Liver (tissue), 9 donors: Measurements from ENCODE around the gene SYF2. TPM values are rescaled to one million over a fixed set of nuclear protein-coding genes. Genes with fewer than 3 reads are reported as not detected.
"Not testable (repeated sequence)": the region's sequence is repeated elsewhere in the genome, so short reads cannot be mapped to it uniquely, and the experiment has no call there.

Source experiments
- DNase-seq: peaks from one replicate; pipeline ENCODE4 v3.0.0-alpha.2; 2017; ENCODE audit warnings: low spot score
- H3K27ac ChIP-seq, 2 donors: one replicate each; pipeline ENCODE4 v1.7.0; 2013; ENCODE audit warnings: inconsistent platforms in 2 of 2, low read length in 2 of 2, control low read depth in 1 of 2, low read depth in 1 of 2, mild to moderate bottlenecking in 1 of 2
- H3K27me3 ChIP-seq, 4 donors: one replicate each; pipeline versions ENCODE4 v1.6.1 to v1.7.0; 2013; ENCODE audit warnings: low read length in 3 of 4, inconsistent platforms in 1 of 4, mild to moderate bottlenecking in 1 of 4, moderate library complexity in 1 of 4; ENCODE audit not compliant: control insufficient read depth in 4 of 4, insufficient read depth in 4 of 4
- H3K36me3 ChIP-seq, 4 donors: one replicate each; pipeline versions ENCODE4 v1.6.1 to v1.7.0; 2013; ENCODE audit warnings: low read length in 3 of 4, mild to moderate bottlenecking in 3 of 4, low read depth in 1 of 4, moderate library complexity in 1 of 4; ENCODE audit not compliant: control insufficient read depth in 4 of 4, insufficient read depth in 3 of 4
- H3K4me1 ChIP-seq, 4 donors: one replicate each; pipeline versions ENCODE4 v1.6.1 to v1.7.0; 2013; ENCODE audit warnings: low read length in 3 of 4, mild to moderate bottlenecking in 3 of 4, moderate library complexity in 1 of 4; ENCODE audit not compliant: control insufficient read depth in 4 of 4, insufficient read depth in 4 of 4
- H3K4me3 ChIP-seq, 3 donors: one replicate each; pipeline versions ENCODE4 v1.6.1 to v1.7.0; 2013; ENCODE audit warnings: low read length in 3 of 3, control low read depth in 1 of 3, low read depth in 1 of 3, mild to moderate bottlenecking in 1 of 3
- H3K9ac ChIP-seq, 2 donors: one replicate each; pipeline ENCODE4 v1.7.0; 2013; ENCODE audit warnings: low read length in 2 of 2, mild to moderate bottlenecking in 2 of 2, moderate library complexity in 2 of 2, control low read depth in 1 of 2, low read depth in 1 of 2
- H3K9me3 ChIP-seq, 4 donors: one replicate each; pipeline versions ENCODE4 v1.6.1 to v1.7.0; 2013; ENCODE audit warnings: low read length in 3 of 4; ENCODE audit not compliant: control insufficient read depth in 4 of 4
- EGR1 ChIP-seq, 2 donors: IDR thresholded peaks; 2 replicates each; pipeline ENCODE4 v1.6.1; 2016 to 2018; ENCODE audit warnings: antibody characterized with exemption in 2 of 2, low read depth in 2 of 2
- FOXA1 ChIP-seq: IDR thresholded peaks from 2 replicates; pipeline ENCODE4 v1.6.1; 2016; ENCODE audit warnings: antibody characterized with exemption
- FOXA2 ChIP-seq: IDR thresholded peaks from 2 replicates; pipeline ENCODE4 v1.6.1; 2016; ENCODE audit warnings: antibody characterized with exemption
- GABPA ChIP-seq, 2 donors: IDR thresholded peaks in 1 of 2; conservative IDR thresholded peaks in 1 of 2; 2 replicates each; pipeline ENCODE4 v1.6.1; 2016; ENCODE audit warnings: antibody characterized with exemption in 2 of 2, mild to moderate bottlenecking in 1 of 2, moderate library complexity in 1 of 2
- HNF4A ChIP-seq, 2 donors: conservative IDR thresholded peaks; 2 replicates each; pipeline ENCODE4 v1.6.1; 2016; ENCODE audit warnings: antibody characterized with exemption in 2 of 2, mild to moderate bottlenecking in 2 of 2
- HNF4G ChIP-seq: IDR thresholded peaks from 2 replicates; pipeline ENCODE4 v1.6.1; 2016; ENCODE audit warnings: antibody characterized with exemption
- JUND ChIP-seq, 2 donors: IDR thresholded peaks; 2 replicates each; pipeline ENCODE4 v1.6.1; 2016; ENCODE audit warnings: antibody characterized with exemption in 2 of 2
- NR2F2 ChIP-seq: IDR thresholded peaks from 2 replicates; pipeline ENCODE4 v1.6.1; 2016; ENCODE audit warnings: antibody characterized with exemption
- RAD21 ChIP-seq, 2 donors: IDR thresholded peaks; 2 replicates each; pipeline ENCODE4 v1.6.1; 2016; ENCODE audit warnings: antibody characterized with exemption in 2 of 2, mild to moderate bottlenecking in 2 of 2
- RXRA ChIP-seq, 2 donors: IDR thresholded peaks; 2 replicates each; pipeline ENCODE4 v1.6.1; 2017 to 2018; ENCODE audit warnings: antibody characterized with exemption in 2 of 2, mild to moderate bottlenecking in 1 of 2
- SP1 ChIP-seq: IDR thresholded peaks from 2 replicates; pipeline ENCODE4 v1.6.1; 2018; ENCODE audit warnings: antibody characterized with exemption, mild to moderate bottlenecking
- TAF1 ChIP-seq: conservative IDR thresholded peaks from 2 replicates; pipeline ENCODE4 v1.6.1; 2016; ENCODE audit warnings: antibody characterized with exemption, mild to moderate bottlenecking
- WGBS: extraction: QIAGEN DNeasy Blood & Tissue Kit; methylation state at CpG from one replicate; pipeline ENCODE4 v1.1.7; 2013; 5-methylcytosine and 5-hydroxymethylcytosine counted together
- polyA plus RNA-seq, 2 donors: library from polyadenylated mRNA; stranded (reverse) in 1 of 2; unstranded in 1 of 2; fragments of 200-250 nt in 1 of 2; fragments of >200 nt in 1 of 2; fragmentation: Nextera tagmentation in 1 of 2; extraction: Ambion mirVana in 1 of 2; gene quantifications; one replicate each; pipeline versions ENCODE4 v1.2.1 to v1.2.3, GENCODE V29; 2013 to 2015
- total RNA-seq, 2 donors: library from RNA; depleted of rRNA; stranded (reverse); fragments of >200 nt; gene quantifications; one replicate each; pipeline ENCODE4 v1.2.3, GENCODE V29; 2014
- TF ChIP-seq, protein P1 (sequence below): IDR thresholded peaks from 2 replicates; pipeline ENCODE4 v1.6.1; 2016; ENCODE audit warnings: antibody characterized with exemption
- TF ChIP-seq, protein P2 (sequence below): IDR thresholded peaks from 2 replicates; pipeline ENCODE4 v1.6.1; 2016; ENCODE audit warnings: antibody characterized with exemption
- TF ChIP-seq, protein P3 (sequence below): IDR thresholded peaks from 2 replicates; pipeline ENCODE4 v1.6.1; 2016; ENCODE audit warnings: antibody characterized with exemption
- TF ChIP-seq, protein P4 (sequence below): IDR thresholded peaks from 2 replicates; pipeline ENCODE4 v1.6.1; 2016; ENCODE audit warnings: antibody characterized with exemption, mild to moderate bottlenecking
- donor health status: healthy.
- donor health status: healthy.
- donor health status: healthy.
- donor health status: healthy.
- donor health status: healthy.

Gene SYF2
- total and polyA plus RNA-seq, 4 donors: 12.0 to 24.0 (median 15.2) TPM

DNA sequence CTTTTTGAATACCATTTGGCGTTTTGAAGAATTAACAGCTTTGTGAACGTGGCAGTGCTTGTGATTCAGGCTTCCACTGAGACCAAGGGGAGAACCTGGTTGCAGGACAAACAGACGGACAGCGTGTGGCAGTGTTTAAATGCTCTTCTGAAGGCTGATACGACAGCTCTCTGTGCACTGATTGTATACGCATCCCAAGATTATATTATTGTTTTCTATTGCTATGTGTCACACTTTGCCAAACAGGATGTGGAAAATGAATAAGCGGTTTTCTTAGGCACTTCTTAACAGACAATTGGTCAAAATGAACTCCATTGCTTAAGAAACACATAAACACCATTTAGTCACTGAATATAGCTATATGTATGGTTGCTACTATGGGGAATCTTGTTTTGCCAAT lies 27.5 kb upstream of the SYF2 start:
- H3K9me3 ChIP-seq, H3K36me3 ChIP-seq, H3K27ac ChIP-seq, H3K9ac ChIP-seq, H3K4me1 ChIP-seq, H3K27me3 ChIP-seq, DNase-seq, H3K4me3 ChIP-seq: not testable (repeated sequence)
- 68% methylated on average over 7 of the region's 7 CpGs for WGBS
- TF ChIP-seq RAD21 (IDR thresholded peaks at IDR 0.05): peak; percentile 9 to 20

DNA sequence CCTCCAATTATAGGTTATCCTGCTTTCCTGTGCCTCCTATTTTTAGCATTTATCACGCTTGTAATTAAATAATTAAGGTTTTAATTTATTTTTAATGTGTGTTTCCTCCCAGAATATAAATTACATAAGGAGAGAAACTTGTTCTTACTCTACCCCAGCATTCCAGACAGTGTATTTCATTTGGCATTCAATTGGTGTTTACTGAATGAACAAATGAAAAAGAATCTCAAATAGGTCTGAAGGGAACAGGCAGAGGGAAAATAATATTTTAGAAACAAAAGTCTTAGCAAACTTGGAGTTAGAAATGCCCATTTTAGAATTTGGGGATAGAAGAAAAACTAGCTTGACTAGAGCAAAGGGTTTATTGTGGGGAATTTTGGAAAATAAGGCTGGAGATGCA lies 24.9 kb upstream of the SYF2 start:
- 95% methylated on average over 1 of the region's 1 CpG for WGBS
- Histone ChIP-seq H3K9me3 (no peaks in the 10 kb centered on the region), H3K4me3 (no peak overlapping the region), H3K36me3 (no peaks in the 10 kb centered on the region), H3K9ac (no peak overlapping the region), H3K4me1 (no peaks in the 10 kb centered on the region), H3K27ac (no peak overlapping the region), H3K27me3 (no peaks in the 10 kb centered on the region)
- no peak for DNase-seq
- TF ChIP-seq, protein P1, sequence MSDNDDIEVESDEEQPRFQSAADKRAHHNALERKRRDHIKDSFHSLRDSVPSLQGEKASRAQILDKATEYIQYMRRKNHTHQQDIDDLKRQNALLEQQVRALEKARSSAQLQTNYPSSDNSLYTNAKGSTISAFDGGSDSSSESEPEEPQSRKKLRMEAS: no peak
- TF ChIP-seq, protein P2, sequence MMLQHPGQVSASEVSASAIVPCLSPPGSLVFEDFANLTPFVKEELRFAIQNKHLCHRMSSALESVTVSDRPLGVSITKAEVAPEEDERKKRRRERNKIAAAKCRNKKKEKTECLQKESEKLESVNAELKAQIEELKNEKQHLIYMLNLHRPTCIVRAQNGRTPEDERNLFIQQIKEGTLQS: no peak
- TF ChIP-seq, protein P3, sequence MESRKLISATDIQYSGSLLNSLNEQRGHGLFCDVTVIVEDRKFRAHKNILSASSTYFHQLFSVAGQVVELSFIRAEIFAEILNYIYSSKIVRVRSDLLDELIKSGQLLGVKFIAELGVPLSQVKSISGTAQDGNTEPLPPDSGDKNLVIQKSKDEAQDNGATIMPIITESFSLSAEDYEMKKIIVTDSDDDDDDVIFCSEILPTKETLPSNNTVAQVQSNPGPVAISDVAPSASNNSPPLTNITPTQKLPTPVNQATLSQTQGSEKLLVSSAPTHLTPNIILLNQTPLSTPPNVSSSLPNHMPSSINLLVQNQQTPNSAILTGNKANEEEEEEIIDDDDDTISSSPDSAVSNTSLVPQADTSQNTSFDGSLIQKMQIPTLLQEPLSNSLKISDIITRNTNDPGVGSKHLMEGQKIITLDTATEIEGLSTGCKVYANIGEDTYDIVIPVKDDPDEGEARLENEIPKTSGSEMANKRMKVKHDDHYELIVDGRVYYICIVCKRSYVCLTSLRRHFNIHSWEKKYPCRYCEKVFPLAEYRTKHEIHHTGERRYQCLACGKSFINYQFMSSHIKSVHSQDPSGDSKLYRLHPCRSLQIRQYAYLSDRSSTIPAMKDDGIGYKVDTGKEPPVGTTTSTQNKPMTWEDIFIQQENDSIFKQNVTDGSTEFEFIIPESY: no peak

DNA sequence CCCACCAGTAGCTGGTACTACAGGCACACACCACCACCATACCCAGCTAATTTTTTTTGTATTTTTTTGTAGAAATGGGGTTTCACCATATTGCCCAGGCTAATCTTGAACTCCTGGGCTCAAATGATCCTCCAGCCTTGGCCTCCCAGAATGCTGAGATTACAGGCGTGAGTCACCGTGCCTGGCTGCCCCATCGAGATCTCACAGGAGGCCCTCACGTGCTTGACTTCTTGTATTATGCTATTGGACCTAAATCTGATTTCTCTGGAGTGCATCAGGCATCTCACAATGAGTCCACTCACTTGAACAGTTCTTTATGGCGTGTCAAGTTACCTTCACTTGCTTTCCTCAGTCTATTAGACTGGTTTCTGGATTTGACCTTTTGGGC lies 24.3 kb upstream of the SYF2 start:
- no peaks in the 10 kb centered on the region for H3K36me3 ChIP-seq
- H3K9ac ChIP-seq: no peak overlapping the region
- no peaks in the 10 kb centered on the region for H3K4me1 ChIP-seq
- H3K4me3 ChIP-seq: no peak overlapping the region
- no peak for DNase-seq
- no peaks in the 10 kb centered on the region for H3K27me3 ChIP-seq
- TF ChIP-seq GABPA (IDR thresholded peaks at IDR 0.05 in 1 of 2, conservative IDR thresholded peaks at IDR 0.05 in 1 of 2) (no peak), EGR1 (IDR thresholded peaks at IDR 0.05; ENCODE audit: low read depth in 2 of 2) (no peak), SP1 (no peak), RXRA (IDR thresholded peaks at IDR 0.05) (no peak), FOXA1 (no peak), HNF4G (no peak), FOXA2 (no peak), TAF1 (no peak), HNF4A (conservative IDR thresholded peaks at IDR 0.05) (no peak), JUND (IDR thresholded peaks at IDR 0.05) (no peak), NR2F2 (no peak)
- TF ChIP-seq, protein P4, sequence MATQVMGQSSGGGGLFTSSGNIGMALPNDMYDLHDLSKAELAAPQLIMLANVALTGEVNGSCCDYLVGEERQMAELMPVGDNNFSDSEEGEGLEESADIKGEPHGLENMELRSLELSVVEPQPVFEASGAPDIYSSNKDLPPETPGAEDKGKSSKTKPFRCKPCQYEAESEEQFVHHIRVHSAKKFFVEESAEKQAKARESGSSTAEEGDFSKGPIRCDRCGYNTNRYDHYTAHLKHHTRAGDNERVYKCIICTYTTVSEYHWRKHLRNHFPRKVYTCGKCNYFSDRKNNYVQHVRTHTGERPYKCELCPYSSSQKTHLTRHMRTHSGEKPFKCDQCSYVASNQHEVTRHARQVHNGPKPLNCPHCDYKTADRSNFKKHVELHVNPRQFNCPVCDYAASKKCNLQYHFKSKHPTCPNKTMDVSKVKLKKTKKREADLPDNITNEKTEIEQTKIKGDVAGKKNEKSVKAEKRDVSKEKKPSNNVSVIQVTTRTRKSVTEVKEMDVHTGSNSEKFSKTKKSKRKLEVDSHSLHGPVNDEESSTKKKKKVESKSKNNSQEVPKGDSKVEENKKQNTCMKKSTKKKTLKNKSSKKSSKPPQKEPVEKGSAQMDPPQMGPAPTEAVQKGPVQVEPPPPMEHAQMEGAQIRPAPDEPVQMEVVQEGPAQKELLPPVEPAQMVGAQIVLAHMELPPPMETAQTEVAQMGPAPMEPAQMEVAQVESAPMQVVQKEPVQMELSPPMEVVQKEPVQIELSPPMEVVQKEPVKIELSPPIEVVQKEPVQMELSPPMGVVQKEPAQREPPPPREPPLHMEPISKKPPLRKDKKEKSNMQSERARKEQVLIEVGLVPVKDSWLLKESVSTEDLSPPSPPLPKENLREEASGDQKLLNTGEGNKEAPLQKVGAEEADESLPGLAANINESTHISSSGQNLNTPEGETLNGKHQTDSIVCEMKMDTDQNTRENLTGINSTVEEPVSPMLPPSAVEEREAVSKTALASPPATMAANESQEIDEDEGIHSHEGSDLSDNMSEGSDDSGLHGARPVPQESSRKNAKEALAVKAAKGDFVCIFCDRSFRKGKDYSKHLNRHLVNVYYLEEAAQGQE: no peak
- TF ChIP-seq, protein P3: no peak
- TF ChIP-seq, protein P1: no peak
- H3K9me3 ChIP-seq: no peaks in the 10 kb centered on the region
- 98% methylated on average over 5 of the region's 5 CpGs for WGBS
- no peak overlapping the region for H3K27ac ChIP-seq
